ENCODE measurements around the gene ADH6.

GRCh38 chr4:99221980-99222379 lies 2.9 kb upstream of the ADH6 start:
- TF ChIP-seq CTCF (conservative IDR thresholded peaks at IDR 0.05) = no peak
- no peak for TF ChIP-seq ZFX (IDR thresholded peaks at IDR 0.05)

All from C4-2B (cell line).